HG03097 (cell line): ENCODE results near the gene CCDC93.

Experiments
- ATAC-seq: cut with Tn5 transposase; IDR thresholded peaks from one replicate; pipeline ENCODE4 v1.9.1; 2021; ENCODE audit not compliant: unreplicated experiment, low FRiP score

Gene CCDC93

DNA sequence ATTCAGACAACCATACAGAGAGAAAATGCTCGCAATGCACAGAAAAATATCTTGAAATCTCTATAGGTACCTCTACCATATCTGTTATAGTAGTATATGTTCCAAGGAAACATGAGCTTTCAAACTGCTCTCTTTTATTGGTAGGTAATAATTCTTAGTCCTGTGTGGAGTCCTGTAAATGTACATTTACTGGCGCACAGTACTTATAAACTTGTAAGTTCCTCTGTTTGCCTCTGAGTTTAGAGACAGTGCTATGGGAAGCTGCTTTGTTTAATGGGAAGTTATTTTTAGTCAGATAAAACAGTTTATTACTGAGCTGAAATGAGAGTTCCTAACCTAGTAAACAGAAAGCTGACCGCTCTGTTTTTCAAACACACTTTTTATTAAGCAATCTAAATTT, 52.7 kb downstream of the CCDC93 start:
- ATAC-seq: no peak

DNA sequence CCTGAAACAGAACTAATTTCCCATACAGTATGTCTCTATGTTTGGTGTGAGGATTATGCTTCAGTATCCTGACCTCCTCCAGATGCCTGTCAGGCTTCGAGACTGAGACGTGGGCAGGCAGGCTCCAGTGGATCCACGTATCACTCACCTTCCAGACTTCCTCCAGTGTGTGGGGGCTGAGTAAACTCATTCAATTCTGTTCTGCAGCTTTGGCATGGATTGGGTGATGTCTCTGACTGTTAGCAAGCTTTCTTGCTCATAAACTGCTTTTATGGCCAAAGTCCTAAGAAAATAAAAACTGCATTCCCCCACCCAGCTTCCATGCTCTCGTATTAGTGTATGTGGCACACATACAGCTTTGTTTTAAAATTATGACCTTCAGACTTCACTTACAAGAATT, 53.6 kb downstream of the CCDC93 start:
- ATAC-seq: no peak

DNA sequence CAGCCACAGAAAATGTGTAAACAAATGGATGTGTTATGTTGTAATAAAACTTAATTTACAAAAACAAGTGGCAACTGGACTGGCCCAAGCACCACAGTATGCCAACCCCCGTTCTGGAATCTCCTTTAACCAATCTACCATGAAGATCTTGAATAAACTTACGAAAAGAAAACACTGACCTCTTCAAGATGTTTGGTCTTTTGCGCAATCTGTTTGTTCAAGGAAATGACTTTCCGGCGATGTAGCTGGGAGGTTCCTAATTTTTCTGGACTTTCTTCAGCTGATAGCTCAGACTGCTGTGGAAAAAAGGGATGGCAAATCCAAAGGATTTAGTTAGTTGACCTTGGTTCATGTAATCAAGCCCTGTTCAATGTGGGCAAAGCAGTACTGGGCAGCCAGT, 55.7 kb downstream of the CCDC93 start:
- no peak for ATAC-seq

DNA sequence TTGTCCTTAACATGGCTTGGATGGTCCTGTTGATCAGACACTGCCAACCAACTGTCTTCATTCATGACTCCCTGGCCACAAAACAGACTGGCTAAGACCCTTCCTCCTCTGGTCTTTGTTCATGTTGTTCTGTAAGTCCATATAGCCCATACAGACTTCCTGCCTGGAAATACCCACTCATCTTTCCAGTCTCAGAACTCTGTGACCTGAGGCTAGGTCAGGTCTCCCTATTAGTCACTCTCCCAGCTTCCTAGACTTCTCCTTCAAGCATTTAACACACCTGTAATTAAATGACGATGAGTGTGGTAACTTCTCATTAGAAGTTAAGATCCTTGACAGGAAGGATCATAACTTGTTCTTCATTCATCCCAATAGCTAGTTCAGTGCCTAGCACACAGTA, 56.3 kb downstream of the CCDC93 start:
- ATAC-seq: no peak

DNA sequence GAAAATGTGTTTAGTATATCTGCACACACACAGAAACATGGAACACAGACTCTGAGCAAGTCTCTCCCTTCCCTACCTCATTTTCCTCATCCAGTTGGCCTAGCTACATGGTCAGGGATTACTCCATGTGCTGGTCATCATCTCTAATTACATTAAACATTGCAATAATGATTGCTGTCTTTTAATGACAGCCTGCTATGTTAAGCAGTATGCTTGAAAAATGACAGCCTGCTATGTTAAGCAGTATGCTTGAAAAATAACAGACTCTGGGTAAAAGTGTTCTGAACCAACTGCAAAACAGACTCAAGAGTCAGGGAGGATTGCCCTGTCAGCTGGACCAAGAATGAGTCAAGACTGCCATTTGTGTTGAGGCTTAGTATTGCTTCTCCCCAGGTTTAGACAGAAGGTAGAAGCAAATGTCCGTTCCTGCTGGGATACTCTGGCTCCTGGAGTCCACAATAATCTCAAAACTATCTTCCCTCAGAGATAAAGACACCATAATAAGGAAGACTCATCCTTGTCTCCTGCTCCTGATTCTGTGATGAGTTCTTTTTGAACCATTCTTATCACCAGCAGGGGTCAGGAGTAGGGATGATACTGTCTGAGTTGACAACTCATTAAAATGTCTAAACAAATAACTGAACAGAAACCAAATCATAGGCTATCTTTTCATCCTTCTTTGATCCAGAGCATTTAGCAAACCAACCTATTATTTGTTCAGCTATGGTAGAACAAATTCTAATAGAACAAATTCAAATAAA, 57.7 kb downstream of the CCDC93 start:
- ATAC-seq: no peak

DNA sequence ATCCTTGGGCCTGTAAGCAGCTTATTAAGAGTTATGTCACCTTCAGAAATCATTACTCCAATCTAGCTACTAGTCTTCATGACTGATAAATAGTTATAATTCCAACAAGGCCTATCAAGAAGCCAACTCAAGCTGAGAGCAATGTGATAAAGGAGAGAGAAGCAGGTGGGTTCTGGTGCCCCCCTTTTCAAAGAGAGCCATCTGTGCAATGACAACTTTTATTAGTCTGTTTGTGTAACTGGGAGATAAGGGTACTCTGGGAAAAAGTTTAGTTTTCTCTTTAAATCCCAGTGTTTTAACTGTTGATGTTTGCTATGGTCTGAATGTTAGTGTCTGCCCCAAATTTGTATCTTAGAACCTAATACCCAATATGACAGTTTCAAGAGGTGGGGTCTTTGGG, 60.6 kb downstream of the CCDC93 start:
- no peak for ATAC-seq

- no peak for ATAC-seq
These were observed 61.2 kb downstream of the CCDC93 start for GRCh38 chr2:117952701-117953100.

GRCh38 chr2:117952228-117952627, 61.6 kb downstream of the CCDC93 start:
- ATAC-seq: no peak

GRCh38 chr2:117949806-117950205, 64.1 kb downstream of the CCDC93 start:
- no peak for ATAC-seq

DNA sequence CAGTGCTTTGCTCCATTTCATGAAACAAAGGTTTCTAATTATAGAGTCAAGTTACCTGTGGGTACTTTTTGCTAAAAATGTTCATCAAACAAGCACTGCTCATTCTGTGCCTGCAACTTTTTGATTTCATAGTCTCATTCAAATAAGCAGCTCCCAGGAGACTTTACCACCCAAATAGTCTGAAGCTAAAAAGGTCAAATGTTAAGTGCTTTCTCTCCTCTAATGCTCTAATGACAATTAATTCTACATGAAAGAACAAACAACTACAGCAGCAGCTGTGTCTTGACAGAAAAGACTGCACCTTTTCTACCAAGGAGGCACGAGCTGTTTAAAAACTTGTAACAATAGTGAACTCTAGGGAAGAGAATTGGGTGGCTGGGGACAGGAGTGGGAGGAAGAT, 65.3 kb downstream of the CCDC93 start:
- no peak for ATAC-seq

DNA sequence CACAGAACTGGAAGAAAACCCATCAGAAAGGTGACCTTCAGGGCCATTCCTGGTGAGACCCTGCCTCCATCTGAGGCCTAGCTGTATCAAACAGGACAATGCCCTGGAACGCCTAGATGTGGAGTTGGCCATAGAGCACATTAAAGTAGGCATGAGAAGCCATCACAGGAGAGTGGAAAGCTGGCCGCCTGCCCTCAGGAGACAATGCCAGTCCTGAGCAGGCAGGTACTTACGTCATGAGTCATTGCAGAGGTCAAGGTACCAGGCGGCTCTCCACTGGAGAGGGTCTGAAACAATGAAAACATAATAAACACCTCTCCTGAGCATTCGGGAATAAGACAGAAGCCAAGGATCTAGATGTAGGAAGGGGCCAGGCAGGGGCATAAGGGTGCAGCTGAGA, 68.6 kb downstream of the CCDC93 start:
- ATAC-seq: no peak

DNA sequence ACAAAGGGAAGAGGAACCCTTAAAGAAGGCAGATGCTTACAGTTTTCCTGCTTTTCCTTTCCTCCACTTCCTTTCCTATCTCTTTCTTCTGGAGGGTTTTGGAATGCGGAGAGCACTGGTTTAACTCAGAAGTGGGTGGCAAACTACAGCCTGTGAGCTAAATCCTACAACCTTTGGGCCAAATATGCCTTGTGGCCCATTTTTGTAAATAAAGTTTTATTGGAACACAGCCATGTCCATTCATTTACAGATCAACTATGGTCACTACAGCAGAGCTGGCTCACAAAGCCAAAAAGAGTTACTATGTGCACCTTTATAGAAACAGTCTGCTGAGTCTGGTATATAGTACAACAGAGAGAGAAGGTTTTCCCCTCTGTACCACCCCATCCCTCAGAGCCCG, 69.1 kb downstream of the CCDC93 start:
- no peak for ATAC-seq

DNA sequence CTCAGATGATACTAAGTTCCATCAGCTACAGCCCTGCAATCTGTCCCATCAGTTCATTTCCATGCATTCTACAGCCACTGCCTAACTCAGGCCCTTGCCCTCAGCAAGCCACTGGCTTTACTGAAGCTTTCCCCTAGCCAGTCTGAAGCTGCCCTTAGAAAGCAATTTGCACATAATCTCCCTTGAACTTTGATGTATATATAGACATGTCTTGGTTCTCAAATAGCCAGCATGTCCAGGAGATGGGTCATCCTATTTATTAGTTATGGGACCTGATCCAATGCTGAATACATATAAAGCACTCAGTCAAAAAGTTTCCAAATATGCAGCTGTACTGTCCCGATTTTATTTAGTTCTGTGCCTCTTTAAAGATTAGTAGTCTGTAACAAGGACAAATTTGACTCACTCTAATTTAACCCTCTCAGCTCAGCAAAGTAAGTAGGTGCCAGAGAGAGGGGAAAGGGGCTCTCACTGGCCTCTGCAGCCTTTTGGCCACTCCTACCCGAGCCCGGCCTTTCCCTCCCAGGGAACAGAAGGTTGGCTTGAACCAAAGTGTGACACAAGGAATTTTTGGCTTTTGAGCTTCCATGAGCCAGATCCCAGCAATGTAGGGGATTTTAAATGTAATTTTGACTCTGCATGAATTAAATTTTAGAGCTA, 70.7 kb downstream of the CCDC93 start:
- no peak for ATAC-seq

- ATAC-seq: no peak
These were observed 71.3 kb downstream of the CCDC93 start for GRCh38 chr2:117942551-117942950.

DNA sequence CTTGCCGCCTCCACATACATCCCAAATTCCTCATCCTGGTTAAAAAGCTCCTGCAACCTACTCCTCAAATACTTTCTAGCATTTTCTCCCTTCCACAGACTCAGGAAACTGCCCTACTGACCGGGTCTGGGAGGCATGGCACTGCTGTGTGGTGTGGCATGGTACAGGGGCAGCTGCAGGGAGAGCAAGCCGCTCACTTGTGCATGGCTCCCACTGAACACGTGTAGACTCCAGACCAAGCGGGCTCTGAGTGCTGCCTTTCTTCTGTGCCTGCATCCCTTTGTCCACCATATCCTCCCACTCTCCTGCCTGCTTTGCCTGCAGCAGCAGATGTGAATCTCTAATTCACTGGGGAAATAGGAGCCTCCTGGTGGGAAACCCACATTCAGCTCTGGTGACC, 72.2 kb downstream of the CCDC93 start:
- no peak for ATAC-seq

- ATAC-seq: no peak
These were observed 73.4 kb downstream of the CCDC93 start for GRCh38 chr2:117940436-117940835.

GRCh38 chr2:117938611-117939010, 75.3 kb downstream of the CCDC93 start:
- no peak for ATAC-seq

GRCh38 chr2:117936871-117937428, 76.9 kb downstream of the CCDC93 start:
- no peak for ATAC-seq

- ATAC-seq: no peak
These were observed 77.9 kb downstream of the CCDC93 start for GRCh38 chr2:117935954-117936353.

DNA sequence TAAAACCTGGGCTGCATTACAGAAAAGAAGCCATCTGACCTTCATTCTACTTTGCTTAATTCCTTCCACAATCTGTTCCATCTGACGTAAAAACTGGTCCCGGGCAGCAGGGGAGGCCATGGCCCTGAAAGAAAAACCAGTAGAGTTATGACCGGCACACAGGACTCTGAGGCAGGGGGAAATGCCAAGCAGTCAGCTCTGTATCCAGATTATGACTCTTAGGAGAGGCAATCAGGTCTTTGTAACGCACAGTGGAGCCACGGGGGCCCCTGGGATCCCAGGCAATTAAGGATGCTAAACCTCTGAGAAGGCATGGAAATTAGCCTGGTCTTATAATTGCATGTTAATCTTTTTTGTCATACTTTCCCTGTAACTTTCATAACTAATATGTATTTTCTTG, 78.4 kb downstream of the CCDC93 start:
- no peak for ATAC-seq

DNA sequence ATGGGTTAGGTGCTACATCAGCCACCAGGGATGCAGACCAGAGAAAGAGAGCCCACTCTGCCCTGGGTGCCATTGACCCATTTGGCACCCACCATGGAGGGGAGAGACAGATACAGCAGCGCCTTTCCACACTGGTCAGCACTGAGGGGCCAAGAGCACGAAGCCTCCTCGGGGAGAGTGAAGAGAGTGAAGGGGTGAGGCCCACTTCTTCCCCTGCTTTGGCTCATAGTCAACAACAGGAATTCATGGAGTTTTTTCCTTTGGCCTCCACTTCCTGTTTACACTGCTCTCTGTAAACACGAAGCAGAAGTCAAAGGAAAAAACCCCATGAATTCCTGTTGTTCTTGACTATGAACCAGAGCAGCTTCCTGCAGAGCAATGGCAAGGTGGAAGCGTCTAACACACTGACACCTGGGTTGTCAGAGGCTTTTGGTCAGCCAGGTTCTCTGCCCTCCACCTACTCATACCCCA, 80.0 kb downstream of the CCDC93 start:
- ATAC-seq: no peak

DNA sequence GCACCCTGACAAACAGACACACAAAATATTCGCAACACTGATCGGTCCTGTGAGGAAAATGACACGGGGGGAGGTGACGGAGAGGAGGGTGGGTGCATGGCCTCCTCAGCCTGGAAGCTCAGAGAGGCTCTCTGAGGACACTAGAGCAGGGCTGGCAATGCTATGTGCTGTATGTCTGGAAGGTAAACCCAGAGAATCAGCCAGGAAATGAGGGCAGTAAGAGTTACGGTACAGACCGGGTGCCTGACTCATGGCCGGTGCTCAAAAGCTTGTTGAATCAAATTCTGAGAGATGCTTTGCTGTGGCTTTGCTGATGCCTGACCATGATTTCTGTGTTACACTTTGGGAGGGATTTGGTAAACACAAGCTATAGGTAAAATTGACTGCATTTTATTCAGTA, 81.9 kb downstream of the CCDC93 start:
- no peak for ATAC-seq
